Endodermal cell (in vitro differentiated cells): ENCODE measurements around the gene ERICH6. TPM values are rescaled to one million over a fixed set of nuclear protein-coding genes. Genes with fewer than 3 reads are reported as not detected.

Experiments
- DNase-seq: peaks from one replicate; pipeline ENCODE4 v3.0.0-alpha.2; 2017
- H3K27ac ChIP-seq: 2 replicates; pipeline ENCODE4 v1.5.1; 2013; ENCODE audit warnings: mild to moderate bottlenecking, low read depth, low read length, moderate library complexity
- H3K27me3 ChIP-seq: 2 replicates; pipeline ENCODE4 v1.6.1; 2013; ENCODE audit warnings: mild to moderate bottlenecking, low read length, moderate library complexity; ENCODE audit not compliant: insufficient read depth, control insufficient read depth, poor library complexity, severe bottlenecking
- H3K36me3 ChIP-seq: 2 replicates; pipeline ENCODE4 v1.7.0; 2013; ENCODE audit warnings: mild to moderate bottlenecking, low read length, moderate library complexity; ENCODE audit not compliant: control insufficient read depth, insufficient read depth
- H3K4me1 ChIP-seq: one replicate; pipeline ENCODE4 v1.7.0; 2013; ENCODE audit warnings: low read length; ENCODE audit not compliant: control insufficient read depth, insufficient read depth
- H3K4me3 ChIP-seq: 2 replicates; pipeline ENCODE4 v1.5.1; 2013; ENCODE audit warnings: mild to moderate bottlenecking, low read length, moderate library complexity
- H3K9ac ChIP-seq: 2 replicates; pipeline ENCODE4 v1.6.1; 2013; ENCODE audit warnings: mild to moderate bottlenecking, low read length, moderate library complexity; ENCODE audit not compliant: poor library complexity, severe bottlenecking; ENCODE audit errors: extremely low read depth
- H3K9me3 ChIP-seq: 2 replicates; pipeline ENCODE4 v1.6.1; 2013; ENCODE audit warnings: mild to moderate bottlenecking, low read length, moderate library complexity; ENCODE audit not compliant: control insufficient read depth
- H3K27ac Mint-ChIP-seq: 2 replicates; pipeline ENCODE4 v1.8.0; 2020; ENCODE audit warnings: mixed read lengths
- H3K27me3 Mint-ChIP-seq: 2 replicates; pipeline ENCODE4 v1.8.0; 2021; ENCODE audit warnings: mild to moderate bottlenecking, mixed read lengths; ENCODE audit not compliant: insufficient read depth
- H3K36me3 Mint-ChIP-seq: 2 replicates; pipeline ENCODE4 v1.8.0; 2020; ENCODE audit warnings: low read depth, mixed read lengths
- H3K4me1 Mint-ChIP-seq: 2 replicates; pipeline ENCODE4 v1.8.0; 2020; ENCODE audit warnings: mixed read lengths
- H3K4me3 Mint-ChIP-seq: 2 replicates; pipeline ENCODE4 v1.8.0; 2020; ENCODE audit warnings: mild to moderate bottlenecking, moderate library complexity, mixed read lengths
- H3K9me3 Mint-ChIP-seq: 2 replicates; pipeline ENCODE4 v1.8.0; 2020; ENCODE audit warnings: mild to moderate bottlenecking, mixed read lengths
- WGBS, 2 experiments: methylation state at CpG; one replicate each; pipeline versions ENCODE4 v1.1.5 to v1.1.7; 2013; ENCODE audit warnings: missing lambda C conversion rate in 2 of 2, mixed read lengths in 1 of 2; ENCODE audit not compliant: insufficient coverage in 1 of 2, insufficient read length in 1 of 2; 5-methylcytosine and 5-hydroxymethylcytosine counted together
- total RNA-seq, 2 donors: library from RNA; stranded (reverse); fragmentation: NEBNext Ultra II Directional in 1 of 2; extraction: Animal tissue kit (Norgen Biotek cat#: 25700) in 1 of 2; gene quantifications; 2 replicates in 1 of 2; 3 replicates in 1 of 2; pipeline ENCODE4 v1.2.1, GENCODE V29; 2021
- TF ChIP-seq, protein P1 (sequence below): fragments of 200-600 bp; sonication (generic); conservative IDR thresholded peaks from 2 replicates; pipeline ENCODE4 v1.5.0; 2021; ENCODE audit warnings: antibody characterized with exemption, mild to moderate bottlenecking

The ERICH6 gene
- total RNA-seq, 2 donors from 2014 or later: 0.42 TPM; not detected in 1

DNA sequence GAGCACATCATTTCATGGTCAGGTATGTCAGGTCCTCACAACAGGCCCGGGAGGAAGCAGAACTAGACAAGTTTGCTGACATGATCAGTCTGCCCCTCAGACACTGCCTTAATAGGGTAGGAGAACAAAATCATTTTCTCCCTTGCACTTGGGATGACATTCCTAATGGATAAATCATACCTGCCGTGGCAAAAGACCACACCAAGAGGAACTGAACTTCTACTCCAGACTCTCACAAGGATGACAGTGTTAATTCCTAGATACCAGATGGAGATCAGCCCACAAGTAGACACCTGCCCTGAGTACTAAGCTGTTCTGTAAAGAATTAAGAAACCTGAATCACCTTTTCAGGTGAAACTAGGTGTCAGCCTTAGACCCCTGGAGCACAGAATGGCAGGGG is 39.8 kb upstream of the ERICH6 start:
- Mint-ChIP-seq H3K27ac (peak overlapping the region; percentile 63), H3K27me3 (no peaks in the 10 kb centered on the region), H3K36me3 (peaks cover 20% of the 10 kb centered on the region), H3K4me3 (no peak overlapping the region), H3K9me3 (no peaks in the 10 kb centered on the region), H3K4me1 (peaks cover 24% of the 10 kb centered on the region)
- H3K4me3 ChIP-seq: no peak overlapping the region
- no peak for DNase-seq
- peaks cover 11% of the 10 kb centered on the region for H3K4me1 ChIP-seq
- no peak overlapping the region for H3K9ac ChIP-seq
- no peak overlapping the region for H3K27ac ChIP-seq
- H3K36me3 ChIP-seq: peaks cover 7% of the 10 kb centered on the region
- no peaks in the 10 kb centered on the region for H3K9me3 ChIP-seq
- TF ChIP-seq, protein P1, sequence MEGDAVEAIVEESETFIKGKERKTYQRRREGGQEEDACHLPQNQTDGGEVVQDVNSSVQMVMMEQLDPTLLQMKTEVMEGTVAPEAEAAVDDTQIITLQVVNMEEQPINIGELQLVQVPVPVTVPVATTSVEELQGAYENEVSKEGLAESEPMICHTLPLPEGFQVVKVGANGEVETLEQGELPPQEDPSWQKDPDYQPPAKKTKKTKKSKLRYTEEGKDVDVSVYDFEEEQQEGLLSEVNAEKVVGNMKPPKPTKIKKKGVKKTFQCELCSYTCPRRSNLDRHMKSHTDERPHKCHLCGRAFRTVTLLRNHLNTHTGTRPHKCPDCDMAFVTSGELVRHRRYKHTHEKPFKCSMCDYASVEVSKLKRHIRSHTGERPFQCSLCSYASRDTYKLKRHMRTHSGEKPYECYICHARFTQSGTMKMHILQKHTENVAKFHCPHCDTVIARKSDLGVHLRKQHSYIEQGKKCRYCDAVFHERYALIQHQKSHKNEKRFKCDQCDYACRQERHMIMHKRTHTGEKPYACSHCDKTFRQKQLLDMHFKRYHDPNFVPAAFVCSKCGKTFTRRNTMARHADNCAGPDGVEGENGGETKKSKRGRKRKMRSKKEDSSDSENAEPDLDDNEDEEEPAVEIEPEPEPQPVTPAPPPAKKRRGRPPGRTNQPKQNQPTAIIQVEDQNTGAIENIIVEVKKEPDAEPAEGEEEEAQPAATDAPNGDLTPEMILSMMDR: no peak
- WGBS, 2 experiments: 91 to 100% methylated on average over 1 to 2 of the region's 2 CpGs
- H3K27me3 ChIP-seq: no peaks in the 10 kb centered on the region

DNA sequence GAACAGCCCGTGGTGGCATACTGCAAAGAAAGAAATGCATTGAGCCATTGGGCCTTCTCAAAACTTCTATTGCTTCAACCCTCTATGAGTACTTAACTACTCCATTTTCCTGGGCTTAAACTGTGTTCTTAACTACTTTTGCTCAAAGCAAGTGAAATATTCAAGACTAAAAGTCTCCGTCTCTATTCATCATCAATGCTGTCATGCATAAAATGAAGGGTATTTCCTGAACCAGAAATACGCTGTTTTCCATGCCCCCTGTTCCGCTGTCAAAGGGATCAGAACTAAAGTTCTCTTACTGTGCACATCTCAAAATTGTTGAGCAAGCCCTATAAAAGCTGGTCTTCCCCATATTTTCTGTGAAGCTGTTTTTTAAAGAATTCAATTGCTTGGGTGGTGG is 39.0 kb upstream of the ERICH6 start:
- Histone ChIP-seq H3K36me3 (peaks cover 7% of the 10 kb centered on the region), H3K27me3 (no peaks in the 10 kb centered on the region), H3K9me3 (no peaks in the 10 kb centered on the region), H3K27ac (no peak overlapping the region), H3K4me1 (peaks cover 16% of the 10 kb centered on the region), H3K4me3 (no peak overlapping the region), H3K9ac (no peak overlapping the region)
- Mint-ChIP-seq H3K27ac (no peak overlapping the region), H3K4me1 (peaks cover 32% of the 10 kb centered on the region), H3K36me3 (peaks cover 20% of the 10 kb centered on the region), H3K9me3 (no peaks in the 10 kb centered on the region), H3K27me3 (no peaks in the 10 kb centered on the region), H3K4me3 (no peak overlapping the region)
- TF ChIP-seq, protein P1: no peak
- DNase-seq: no peak
- 93 to 98% methylated on average over 4 of the region's 4 CpGs for WGBS, 2 experiments

DNA sequence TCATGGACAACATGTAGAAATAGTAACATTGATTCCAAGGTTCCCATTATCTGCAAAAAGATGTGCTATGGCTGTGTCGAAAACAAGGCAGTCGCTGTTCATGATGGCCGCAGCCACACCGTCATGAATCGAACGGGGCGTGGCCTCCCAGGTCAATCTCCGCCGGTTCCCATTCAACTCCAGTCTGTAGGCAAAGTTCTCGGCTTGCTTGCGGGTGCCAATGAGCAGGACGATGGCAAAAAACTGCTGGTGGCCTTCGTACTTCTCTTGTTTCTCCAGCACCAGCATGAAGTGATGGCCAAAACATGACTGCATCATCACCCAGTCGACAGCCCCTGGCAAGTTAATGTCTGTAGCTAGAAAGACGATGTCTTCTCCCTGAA is 38.4 kb upstream of the ERICH6 start:
- Mint-ChIP-seq H3K4me3 (no peak overlapping the region), H3K36me3 (peaks cover 20% of the 10 kb centered on the region), H3K27ac (no peak overlapping the region), H3K9me3 (no peaks in the 10 kb centered on the region), H3K27me3 (no peaks in the 10 kb centered on the region), H3K4me1 (peaks cover 38% of the 10 kb centered on the region)
- Histone ChIP-seq H3K9ac (no peak overlapping the region), H3K9me3 (no peaks in the 10 kb centered on the region), H3K4me3 (no peak overlapping the region), H3K27ac (no peak overlapping the region), H3K4me1 (peaks cover 19% of the 10 kb centered on the region), H3K27me3 (no peaks in the 10 kb centered on the region), H3K36me3 (peaks cover 7% of the 10 kb centered on the region)
- TF ChIP-seq, protein P1: no peak
- no peak for DNase-seq
- 93 to 95% methylated on average over 13 to 15 of the region's 15 CpGs for WGBS, 2 experiments
